Measurements from ENCODE around the gene NEK1. TPM values are rescaled to one million over a fixed set of nuclear protein-coding genes. Genes with fewer than 3 reads are reported as not detected.
"Not testable (repeated sequence)": the region's sequence is repeated elsewhere in the genome, so short reads cannot be mapped to it uniquely, and the experiment has no call there.

Gene NEK1
- total and polyA plus RNA-seq, 2 of the 4 experiments (the other 2 are of a cell fraction), result 3.3 to 3.9 TPM

DNA sequence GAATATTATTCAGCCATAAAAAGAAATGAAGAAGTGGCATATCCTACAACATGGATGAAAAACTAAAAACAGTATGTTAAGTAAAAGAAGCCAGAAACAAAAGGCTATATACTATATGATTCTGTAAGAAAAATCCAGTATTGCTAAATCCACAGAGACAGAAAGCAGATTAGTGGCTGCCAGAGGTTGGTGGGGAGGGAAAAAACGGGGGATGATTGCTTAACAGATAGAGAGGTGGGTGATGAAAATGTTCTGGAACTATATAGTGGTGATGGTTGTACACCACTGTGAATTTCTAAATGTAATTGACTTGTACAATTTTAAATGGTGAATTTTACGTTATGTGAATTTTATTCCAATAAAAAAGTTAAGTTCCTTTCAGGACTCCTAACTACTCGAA lies 184.0 kb downstream of the NEK1 start:
- no peak overlapping the region for H3K9ac ChIP-seq (ENCODE audit: low read depth, low read length)
- ATAC-seq (ENCODE audit: low read depth), result no peak
- no peaks in the 10 kb centered on the region for H3K9me3 ChIP-seq (ENCODE audit: control insufficient read depth, insufficient read depth, low read length)
- H3K79me1 ChIP-seq (ENCODE audit: low read depth in 1 of 2, low read length in 2 of 2), result no peaks in the 10 kb centered on the region
- H3K9me1 ChIP-seq (ENCODE audit: insufficient read depth, low read length), result no peaks in the 10 kb centered on the region
- no peak overlapping the region for H4K5ac ChIP-seq (ENCODE audit: low read depth, low read length)
- H4K91ac ChIP-seq (ENCODE audit: insufficient read depth, low read depth, low read length), result no peak overlapping the region
- intact Hi-C loops (cut with micrococcal nuclease) (no loop called here), dilution Hi-C loops (cut with HindIII; ENCODE audit: low sequenced_read_pairs, unreplicated experiment) (no loop called here), in situ Hi-C loops (cut with MboI; ENCODE audit: low sequenced_read_pairs) (no loop called here)
- H4K20me1 ChIP-seq (ENCODE audit: insufficient read depth, low read length), result no peaks in the 10 kb centered on the region
- no peak overlapping the region for H2BK5ac ChIP-seq (ENCODE audit: low read depth, low read length, poor library complexity, severe bottlenecking)
- no peak overlapping the region for H3K56ac ChIP-seq (ENCODE audit: extremely low read depth, insufficient read depth, low read length)
- no peak overlapping the region for H2AK9ac ChIP-seq (replicated peaks; ENCODE audit: low read depth, low read length, poor library complexity)
- H3K4ac ChIP-seq (ENCODE audit: low read depth, low read length), result no peak overlapping the region
- no peaks in the 10 kb centered on the region for H3K27me3 ChIP-seq (ENCODE audit: control insufficient read depth, insufficient read depth, low read length)
- no peak overlapping the region for H2BK20ac ChIP-seq (ENCODE audit: low read depth, low read length)
- H2BK15ac ChIP-seq (ENCODE audit: low read depth, low read length), result no peak overlapping the region
- DNase-seq, result no peak
- no peak overlapping the region for H3K4me2 ChIP-seq (ENCODE audit: low read depth, low read length)
- no peaks in the 10 kb centered on the region for H3K36me3 ChIP-seq (ENCODE audit: control insufficient read depth, insufficient read depth, low read length)
- CTCF ChIA-PET, result no interaction called here
- H2AFZ ChIP-seq (replicated peaks; ENCODE audit: low read length, poor library complexity), result no peak overlapping the region
- H3K23ac ChIP-seq (ENCODE audit: low read depth, low read length), result no peak overlapping the region
- no peak overlapping the region for H2AK5ac ChIP-seq (ENCODE audit: low read depth, low read length)
- no TSS peak for BruUV-seq (replicated peaks)
- H3K4me3 ChIP-seq (ENCODE audit: insufficient read depth, low read depth, low read length), result no peak overlapping the region
- H4K8ac ChIP-seq (ENCODE audit: low read depth in 2 of 2, low read length in 2 of 2), result no peak overlapping the region
- WGBS, 2 experiments (ENCODE audit: extremely low coverage in 2 of 2, insufficient read length in 1 of 2), result no CpG with 5 or more reads among the region's 3 CpGs
- TF ChIP-seq RAD21 (IDR thresholded peaks at IDR 0.05; ENCODE audit: low read length) (no peak), FOS (IDR thresholded peaks at IDR 0.05; ENCODE audit: low read depth, low read length) (no peak), BHLHE40 (IDR thresholded peaks at IDR 0.05; ENCODE audit: low read depth, low read length) (no peak), RCOR1 (IDR thresholded peaks at IDR 0.05; ENCODE audit: insufficient replicate concordance, low read length) (no peak), RFX5 (IDR thresholded peaks at IDR 0.05; ENCODE audit: low read depth, low read length) (no peak)
- TF ChIP-seq, protein P1, sequence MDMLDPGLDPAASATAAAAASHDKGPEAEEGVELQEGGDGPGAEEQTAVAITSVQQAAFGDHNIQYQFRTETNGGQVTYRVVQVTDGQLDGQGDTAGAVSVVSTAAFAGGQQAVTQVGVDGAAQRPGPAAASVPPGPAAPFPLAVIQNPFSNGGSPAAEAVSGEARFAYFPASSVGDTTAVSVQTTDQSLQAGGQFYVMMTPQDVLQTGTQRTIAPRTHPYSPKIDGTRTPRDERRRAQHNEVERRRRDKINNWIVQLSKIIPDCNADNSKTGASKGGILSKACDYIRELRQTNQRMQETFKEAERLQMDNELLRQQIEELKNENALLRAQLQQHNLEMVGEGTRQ (IDR thresholded peaks at IDR 0.05; ENCODE audit: low read depth, low read length), result no peak
- H3K4me1 ChIP-seq (ENCODE audit: control insufficient read depth, insufficient read depth, low read length), result no peaks in the 10 kb centered on the region
- no peak overlapping the region for H3K27ac ChIP-seq (ENCODE audit: insufficient read depth, low read length)
- no peak overlapping the region for H3K14ac ChIP-seq (replicated peaks; ENCODE audit: low read depth, low read length)
- H2BK120ac ChIP-seq (ENCODE audit: low read depth, low read length), result no peak overlapping the region
- H3K18ac ChIP-seq (ENCODE audit: low read depth, low read length), result no peak overlapping the region
- POLR2A ChIA-PET (ENCODE audit: unreplicated experiment), result no interaction called here

DNA sequence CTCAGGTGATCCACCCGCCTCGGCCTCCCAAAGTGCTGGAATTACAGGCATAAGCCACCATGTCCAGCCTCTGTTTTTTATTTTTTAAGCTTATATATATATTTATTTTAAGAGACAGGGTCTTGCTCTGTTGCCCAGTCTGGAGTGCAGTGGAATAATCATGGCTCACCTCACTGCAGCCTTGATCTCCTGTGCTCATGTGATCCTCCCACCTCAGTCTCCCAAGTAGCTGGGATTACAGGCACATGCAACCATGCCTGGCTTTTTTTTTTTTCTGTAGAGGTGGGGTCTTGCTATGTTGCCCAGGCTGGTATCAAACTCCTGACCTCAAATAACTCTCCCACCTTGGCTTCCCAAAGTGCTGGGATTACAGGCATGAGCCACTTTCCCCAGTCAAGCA lies 184.7 kb downstream of the NEK1 start:
- ATAC-seq (ENCODE audit: low read depth); H2BK120ac ChIP-seq (ENCODE audit: low read depth, low read length); H2AK9ac ChIP-seq (replicated peaks; ENCODE audit: low read depth, low read length, poor library complexity); H3K36me3 ChIP-seq (ENCODE audit: control insufficient read depth, insufficient read depth, low read length); POLR2A ChIA-PET (ENCODE audit: unreplicated experiment); H2BK15ac ChIP-seq (ENCODE audit: low read depth, low read length); H3K9me1 ChIP-seq (ENCODE audit: insufficient read depth, low read length); in situ Hi-C loops (cut with MboI; ENCODE audit: low sequenced_read_pairs); BruUV-seq (replicated peaks); H3K18ac ChIP-seq (ENCODE audit: low read depth, low read length); H3K4me3 ChIP-seq (ENCODE audit: insufficient read depth, low read depth, low read length); H3K56ac ChIP-seq (ENCODE audit: extremely low read depth, insufficient read depth, low read length); DNase-seq; CTCF ChIA-PET; H3K4ac ChIP-seq (ENCODE audit: low read depth, low read length); H3K14ac ChIP-seq (replicated peaks; ENCODE audit: low read depth, low read length); H2BK20ac ChIP-seq (ENCODE audit: low read depth, low read length); H3K27me3 ChIP-seq (ENCODE audit: control insufficient read depth, insufficient read depth, low read length); H3K79me1 ChIP-seq (ENCODE audit: low read depth in 1 of 2, low read length in 2 of 2); H3K9me3 ChIP-seq (ENCODE audit: control insufficient read depth, insufficient read depth, low read length); H4K20me1 ChIP-seq (ENCODE audit: insufficient read depth, low read length); H3K9ac ChIP-seq (ENCODE audit: low read depth, low read length); H3K27ac ChIP-seq (ENCODE audit: insufficient read depth, low read length); H3K23ac ChIP-seq (ENCODE audit: low read depth, low read length); H3K4me2 ChIP-seq (ENCODE audit: low read depth, low read length); H2AK5ac ChIP-seq (ENCODE audit: low read depth, low read length); intact Hi-C loops (cut with micrococcal nuclease); H4K91ac ChIP-seq (ENCODE audit: insufficient read depth, low read depth, low read length); H4K8ac ChIP-seq (ENCODE audit: low read depth in 2 of 2, low read length in 2 of 2); dilution Hi-C loops (cut with HindIII; ENCODE audit: low sequenced_read_pairs, unreplicated experiment); H4K5ac ChIP-seq (ENCODE audit: low read depth, low read length); H3K4me1 ChIP-seq (ENCODE audit: control insufficient read depth, insufficient read depth, low read length); H2BK5ac ChIP-seq (ENCODE audit: low read depth, low read length, poor library complexity, severe bottlenecking); H2AFZ ChIP-seq (replicated peaks; ENCODE audit: low read length, poor library complexity): not testable (repeated sequence)
- no CpG with 5 or more reads among the region's 2 CpGs for WGBS, 2 experiments (ENCODE audit: extremely low coverage in 2 of 2, insufficient read length in 1 of 2)

Measured in IMR-90 (cell line).